Left colon (tissue), 2 donors: ENCODE measurements around the gene ACACA. TPM values are rescaled to one million over a fixed set of nuclear protein-coding genes. Genes with fewer than 3 reads are reported as not detected.
"Not testable (repeated sequence)": the region's sequence is repeated elsewhere in the genome, so short reads cannot be mapped to it uniquely, and the experiment has no call there.

ENCODE experiments used
- ATAC-seq: fragments of 200-7000 bp; cut with Tn5 transposase; one replicate; pipeline ENCODE4 v1.9.1; 2020; ENCODE audit warnings: mild to moderate bottlenecking, moderate library complexity
- DNase-seq, 2 donors: peaks; one replicate each; pipeline ENCODE4 v3.0.0-alpha.2; 2020
- intact Hi-C, 2 donors: fragments of 100-400 bp; cut with DNase I in 1 of 2; cut with micrococcal nuclease in 1 of 2; formaldehyde crosslinking; loops; one replicate each; pipeline versions ENCODE4 v1.11.2 to v1.14.0; 2022; cut with DNase I, micrococcal nuclease
- long read RNA-seq: library from polyadenylated mRNA; unstranded; transcript quantifications from one replicate; pipeline ENCODE4 v2.0.0, GENCODE V29; 2021
- total RNA-seq, 2 donors: library from RNA; stranded (reverse); fragmentation: NEBNext Ultra II Directional; extraction: Animal tissue kit (Norgen Biotek cat#: 25700); gene quantifications; one replicate each; pipeline ENCODE4 v1.2.1, GENCODE V29; 2021
- donor health status: DM: no; HTN: no; CAD: no.
- donor health status: DM: yes; HTN: yes; CAD: no.

The ACACA gene
- 10 to 100 TPM; 47.8 to 72.1 TPM for total RNA-seq
- long read RNA-seq, partial matches to known transcripts = 2 of 11 reads
- long read RNA-seq, other reads (novel, unspliced or antisense) = 9 of 11 reads

DNA sequence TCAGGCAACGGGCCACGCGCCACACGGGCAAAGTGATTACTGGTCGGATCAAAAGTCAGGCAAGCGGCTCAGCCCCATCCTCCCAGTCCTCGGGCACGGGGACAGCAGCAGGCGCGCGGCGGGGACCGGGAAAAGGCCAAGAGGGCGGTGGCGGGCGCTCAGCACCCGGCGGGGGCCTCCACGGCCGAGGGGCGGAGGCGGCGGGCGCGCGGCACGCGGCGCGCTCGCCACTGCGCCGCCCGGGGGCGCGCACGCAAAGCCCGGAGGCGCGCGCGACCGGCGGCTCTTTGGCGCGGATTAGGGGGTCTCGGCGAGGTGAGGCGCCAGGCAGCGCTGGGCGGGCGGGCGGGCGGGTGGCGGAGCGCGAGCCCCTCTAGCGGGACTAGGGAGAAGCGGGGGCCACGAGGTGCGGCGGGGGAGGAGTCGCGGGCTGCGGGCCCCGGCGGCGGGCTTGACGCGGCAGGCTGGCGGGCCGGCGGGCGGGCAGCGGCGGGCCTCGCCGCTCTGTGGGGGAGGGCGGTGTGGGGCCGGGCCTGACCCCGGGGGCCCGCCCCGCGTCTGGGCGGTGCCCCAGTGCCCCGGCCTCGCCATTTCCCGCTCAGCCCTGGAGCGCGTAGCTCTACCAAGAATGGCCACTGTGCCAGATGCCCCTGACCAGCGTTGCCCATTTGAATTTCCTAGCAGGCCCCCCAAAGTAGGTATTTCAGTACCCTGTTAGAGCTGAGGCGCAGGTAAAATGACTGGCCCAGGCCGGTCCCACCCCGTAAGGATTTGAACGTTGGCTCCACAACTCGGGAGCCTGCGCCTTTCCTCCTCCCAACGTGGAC is at the start of gene ACACA, which contains the start of gene TADA2A:
ACACA (minus strand) TSS at position 202 of the 827 bp plus-strand sequence. CDS start 537 bp downstream, outside the sequence.
TADA2A (plus strand) TSS at position 252 of the 827 bp plus-strand sequence. CDS start 4,480 bp downstream, outside the sequence.
- peak; percentile 77 to 83 for DNase-seq
- ATAC-seq = peak; percentile 89
- intact Hi-C loops = no loop called here

DNA sequence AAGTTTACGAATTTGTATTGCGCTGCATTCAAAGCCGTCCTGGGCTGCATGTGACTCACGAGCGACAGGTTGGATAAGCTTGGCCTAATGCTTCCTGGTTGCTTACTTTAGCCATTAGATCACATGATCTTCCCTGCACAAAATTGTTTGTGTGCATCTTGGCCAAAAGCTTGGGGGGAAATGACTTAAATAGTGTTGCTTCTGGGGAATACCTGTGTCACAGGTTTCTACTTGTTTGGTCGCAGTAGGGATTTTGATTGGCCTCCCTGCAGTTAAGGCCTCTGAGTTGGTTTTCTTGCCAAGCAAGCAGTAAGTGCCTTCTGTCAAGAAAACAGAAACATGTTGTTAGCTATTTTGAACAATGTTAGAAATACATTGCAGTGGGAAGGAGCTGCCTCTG is 43.5 kb upstream of the ACACA start:
- intact Hi-C loops = no loop called here
- no peak for ATAC-seq
- no peak for DNase-seq

DNA sequence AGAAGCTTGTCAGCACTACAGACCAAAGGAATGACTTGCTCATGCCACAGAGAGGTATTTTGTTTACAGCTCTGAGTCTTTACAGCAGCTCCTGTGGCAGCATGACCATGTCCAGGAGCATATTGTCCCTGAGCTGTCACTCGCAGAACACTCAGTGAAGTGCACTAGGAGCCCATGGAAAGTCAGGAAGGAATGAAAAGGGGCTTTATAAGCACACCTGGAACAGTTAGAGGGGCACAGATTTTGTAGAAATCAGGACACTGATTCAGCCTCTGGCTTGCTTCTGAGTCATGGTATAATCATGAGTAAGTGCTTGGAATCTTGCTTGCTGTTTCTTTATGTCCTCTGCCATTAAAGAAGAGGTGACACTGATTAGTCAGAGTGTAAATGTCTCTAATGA is 41.0 kb upstream of the ACACA start:
- intact Hi-C loops = no loop called here
- ATAC-seq = no peak
- DNase-seq = no peak

DNA sequence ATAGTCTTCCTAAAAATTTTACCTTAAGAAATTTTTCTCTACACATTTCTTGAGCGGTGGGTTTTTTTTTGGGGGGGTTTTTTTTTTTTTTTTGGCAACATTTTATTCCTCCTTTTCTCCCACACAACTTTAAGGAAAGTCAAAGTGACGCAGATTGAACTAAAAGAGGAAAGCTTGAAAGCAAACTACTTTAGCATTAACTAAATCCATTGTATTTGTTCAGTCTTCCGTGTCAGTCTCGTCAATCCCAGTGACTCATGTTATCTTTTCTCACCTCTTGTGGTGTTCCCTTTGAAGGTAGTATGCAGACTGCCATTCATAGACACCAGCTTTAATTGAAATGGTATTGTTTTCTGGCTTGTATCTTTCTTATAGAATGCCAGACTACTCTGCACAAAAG is 39.4 kb upstream of the ACACA start:
- ATAC-seq = no peak
- intact Hi-C loops = no loop called here
- no peak for DNase-seq

DNA sequence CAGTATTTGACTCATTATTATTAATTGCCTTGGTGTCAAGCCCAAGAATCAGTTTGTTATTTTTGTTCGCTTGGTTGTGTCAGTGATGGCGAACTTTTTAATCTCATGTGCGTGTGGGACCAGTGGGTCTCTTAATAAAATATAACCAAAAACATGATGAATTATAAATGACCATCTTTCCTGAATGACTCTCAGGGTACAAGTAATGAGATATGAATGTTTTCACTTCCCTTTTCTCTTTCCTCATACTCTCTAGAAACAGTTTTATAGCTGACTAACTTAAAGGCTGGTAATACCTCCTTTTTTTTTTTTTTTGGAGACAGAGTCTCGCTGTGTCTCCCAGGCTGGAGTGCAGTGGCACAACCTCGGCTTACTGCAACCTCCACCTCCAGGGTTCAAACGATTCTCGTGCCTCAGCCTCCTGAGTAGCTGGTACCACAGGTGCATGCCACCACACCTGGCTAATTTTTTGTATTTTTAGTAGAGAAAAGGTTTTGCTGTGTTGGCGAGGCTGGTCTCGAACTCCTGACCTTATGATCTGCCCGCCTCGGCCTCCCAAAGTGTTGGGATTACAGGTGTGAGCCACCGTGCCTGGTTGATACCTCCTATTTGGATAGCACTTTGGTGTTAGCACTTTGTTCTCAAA is 34.9 kb upstream of the ACACA start:
- ATAC-seq, intact Hi-C loops: not testable (repeated sequence)

DNA sequence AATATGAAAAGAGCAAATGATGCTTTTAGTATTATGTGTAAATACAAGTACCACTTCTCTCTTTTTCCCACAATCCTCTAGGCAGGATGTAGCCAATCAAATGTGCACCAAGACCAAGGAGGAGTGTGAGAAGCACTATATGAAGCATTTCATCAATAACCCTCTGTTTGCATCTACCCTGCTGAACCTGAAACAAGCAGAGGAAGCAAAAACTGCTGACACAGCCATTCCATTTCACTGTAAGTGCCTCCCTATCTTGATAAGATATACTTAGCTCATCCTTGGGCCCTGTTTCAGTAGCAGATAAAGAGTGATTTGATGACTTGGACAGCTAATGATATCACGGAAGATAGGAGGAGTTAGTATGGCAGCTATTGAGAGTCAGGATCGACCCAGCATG is 33.8 kb upstream of the ACACA start:
- intact Hi-C loops = no loop called here
- ATAC-seq = no peak
- no peak for DNase-seq

More for the DNA sequence above, 34.9 kb upstream of the ACACA start:
- not testable (repeated sequence) for DNase-seq

DNA sequence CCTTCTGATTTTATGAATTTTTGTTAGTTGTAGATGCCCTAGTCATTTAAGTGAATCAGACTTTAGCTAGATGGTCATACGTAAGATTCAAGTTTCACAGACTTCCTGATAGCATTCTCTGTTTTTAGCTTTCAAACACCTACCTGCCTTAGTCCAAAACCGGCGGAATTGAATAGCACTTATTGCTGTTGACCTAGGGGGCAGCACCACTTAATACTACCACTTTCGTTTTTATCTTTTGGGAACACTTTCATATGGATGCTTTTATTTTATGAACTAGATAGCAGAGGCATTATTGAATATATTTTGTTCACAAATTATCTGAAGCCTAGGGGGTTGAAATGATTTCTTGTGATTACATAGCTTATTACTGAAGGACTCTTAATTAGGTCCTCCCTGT is 31.5 kb upstream of the ACACA start:
- DNase-seq (no peak), ATAC-seq (no peak)
- intact Hi-C loops = no loop called here

DNA sequence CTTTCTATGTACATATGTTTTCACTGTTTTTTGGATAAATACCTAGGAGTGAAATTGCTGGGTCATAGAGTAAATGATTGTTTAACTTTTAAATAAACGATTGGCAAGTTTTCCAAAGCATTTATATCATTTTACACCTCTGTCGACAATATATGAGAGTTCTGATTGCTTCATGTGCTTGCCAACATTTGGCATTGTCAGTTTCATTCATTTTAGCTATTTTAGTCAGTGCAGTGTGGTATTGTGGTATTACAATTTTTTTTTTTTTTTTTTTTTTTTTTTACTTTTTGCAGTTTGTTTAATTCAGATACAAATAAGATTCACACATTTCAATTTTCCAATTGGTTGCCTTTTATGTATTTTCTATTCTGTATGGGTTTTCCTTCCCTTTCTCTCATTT is 26.0 kb upstream of the ACACA start:
- DNase-seq = no peak
- intact Hi-C loops = no loop called here

DNA sequence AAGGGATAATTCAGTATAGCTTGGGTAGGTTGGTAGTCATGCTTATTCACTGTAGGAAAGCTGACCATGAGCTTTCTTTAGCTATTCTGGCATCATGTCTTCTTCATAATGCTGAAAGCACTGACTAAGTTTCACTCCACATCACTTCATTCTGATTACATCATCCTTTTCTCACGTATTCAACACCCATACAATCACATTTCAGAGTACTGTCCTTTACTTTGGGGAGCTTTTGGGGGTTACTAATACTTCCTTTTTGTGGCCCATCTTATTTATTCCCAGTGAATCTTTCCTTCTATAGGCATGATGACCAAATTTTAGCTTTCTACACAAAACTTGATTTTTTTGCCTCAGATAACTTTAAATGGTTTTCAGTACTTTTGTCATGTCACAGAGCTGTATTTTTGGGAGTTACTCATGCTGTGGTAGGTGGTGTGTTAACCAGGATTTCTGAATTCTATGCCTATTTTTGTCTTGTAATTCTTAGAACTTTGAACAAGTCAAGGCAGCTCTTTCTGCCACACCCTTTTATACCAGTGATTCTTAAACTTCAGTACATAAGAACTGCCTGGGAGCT is 23.5 kb upstream of the ACACA start:
- DNase-seq (no peak), ATAC-seq (no peak)
- intact Hi-C loops = no loop called here

More for the DNA sequence above, 26.0 kb upstream of the ACACA start:
- no peak for ATAC-seq

DNA sequence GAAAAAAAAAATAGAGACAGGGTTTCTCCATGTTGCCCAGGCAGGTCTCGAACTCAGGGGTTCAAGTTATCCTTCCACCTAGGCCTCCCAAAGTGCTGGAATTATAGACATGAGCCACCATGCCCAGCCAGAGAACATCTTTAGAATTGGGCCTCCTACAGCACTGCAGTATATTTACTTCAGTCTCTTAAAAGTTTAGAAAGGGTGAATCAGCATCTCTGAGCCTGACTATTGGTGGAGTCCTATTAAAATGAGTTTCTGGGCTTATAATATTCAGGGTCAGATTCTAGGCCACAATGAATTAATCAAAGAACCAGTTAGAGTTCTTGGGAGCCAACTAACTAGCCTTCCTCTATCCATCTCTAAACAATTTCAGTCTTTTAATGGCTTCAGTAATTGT is 22.8 kb upstream of the ACACA start:
- intact Hi-C loops = no loop called here
- DNase-seq = no peak
- no peak for ATAC-seq

DNA sequence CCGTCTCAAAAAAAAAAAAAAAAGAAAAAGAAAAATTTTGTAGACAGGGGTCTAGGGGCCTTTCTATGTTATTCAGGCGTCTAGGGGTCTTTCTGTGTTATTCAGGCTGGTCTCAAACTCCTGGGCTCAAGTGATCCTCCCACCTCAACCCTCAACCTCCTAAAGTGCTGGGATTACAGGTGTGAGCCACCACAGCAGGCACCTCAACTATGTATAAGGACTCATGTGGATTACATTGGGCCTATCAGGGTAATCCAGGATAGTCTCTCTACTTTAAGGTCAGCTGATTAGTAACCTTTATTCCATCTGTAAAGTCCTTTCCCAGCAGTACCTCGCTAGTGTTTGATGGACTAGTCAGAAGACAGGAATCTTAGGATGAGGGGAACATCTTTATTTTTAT is 22.4 kb upstream of the ACACA start:
- intact Hi-C loops = no loop called here
- DNase-seq (no peak), ATAC-seq (no peak)

DNA sequence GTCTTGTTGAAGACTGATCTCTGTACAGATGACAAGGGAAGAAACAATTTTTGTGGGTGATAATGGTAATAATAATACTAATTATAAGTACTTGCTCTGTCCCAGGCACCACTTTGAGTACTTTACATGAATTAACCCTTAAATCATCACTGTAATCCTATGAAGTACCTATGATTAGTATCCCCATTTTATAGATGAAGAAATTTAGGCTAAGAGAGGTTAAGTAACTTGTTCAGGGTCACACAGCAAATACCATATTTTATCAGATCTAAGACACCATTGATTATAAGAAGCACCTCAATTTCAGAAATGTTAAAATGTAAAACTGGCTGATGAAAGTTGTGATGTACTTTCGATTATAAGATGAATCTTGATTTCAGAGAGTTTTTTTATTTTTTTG is 18.6 kb upstream of the ACACA start:
- no peak for DNase-seq
- intact Hi-C loops = no loop called here
- no peak for ATAC-seq

DNA sequence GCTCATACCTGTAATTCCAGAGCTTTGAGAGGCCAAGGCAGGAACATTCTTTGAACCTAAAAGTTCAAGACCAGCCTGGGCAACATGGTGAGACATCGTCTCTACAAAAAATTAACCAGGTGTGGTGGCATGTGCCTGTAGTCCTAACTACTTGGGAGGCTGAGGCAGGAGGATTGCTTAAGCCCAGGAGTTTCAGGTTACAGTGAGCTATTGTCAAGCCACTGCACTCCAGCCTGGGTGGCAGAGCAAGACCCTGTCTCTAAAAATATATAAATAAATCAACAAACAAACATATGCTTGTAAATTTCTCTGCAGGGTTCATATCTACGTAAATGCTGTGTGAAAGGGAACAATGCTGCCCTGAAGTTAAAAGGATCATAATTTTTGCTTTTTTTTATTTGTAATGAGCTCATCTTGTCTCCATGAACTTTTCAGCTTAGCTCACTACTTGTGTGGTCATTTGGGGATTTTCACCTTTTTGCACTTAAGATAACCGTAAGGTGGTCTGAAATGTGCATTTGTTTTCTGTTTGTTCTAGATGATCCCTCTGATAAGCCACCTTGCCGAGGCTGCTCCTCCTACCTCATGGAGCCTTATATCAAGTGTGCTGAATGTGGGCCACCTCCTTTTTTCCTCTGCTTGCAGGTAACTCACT is 16.5 kb upstream of the ACACA start:
- DNase-seq (no peak), ATAC-seq (no peak)
- intact Hi-C loops = no loop called here

DNA sequence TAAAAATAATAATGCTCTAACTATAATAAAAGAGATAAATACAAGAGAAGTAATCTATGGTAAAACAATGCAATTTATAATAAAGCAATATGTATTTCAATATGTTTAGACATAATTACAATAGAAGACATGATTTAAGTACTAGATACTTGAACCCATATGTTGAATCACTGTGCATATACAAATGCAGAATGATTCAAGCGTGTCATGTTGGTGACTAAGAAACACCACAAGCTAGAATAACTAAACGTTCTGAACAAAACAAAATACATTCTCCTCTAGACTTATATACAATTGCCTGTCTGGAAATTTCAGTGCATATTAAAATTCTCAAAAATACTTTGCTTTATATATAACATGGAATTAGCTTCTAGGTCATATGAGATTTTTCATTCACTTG is 11.2 kb upstream of the ACACA start:
- ATAC-seq = no peak

DNA sequence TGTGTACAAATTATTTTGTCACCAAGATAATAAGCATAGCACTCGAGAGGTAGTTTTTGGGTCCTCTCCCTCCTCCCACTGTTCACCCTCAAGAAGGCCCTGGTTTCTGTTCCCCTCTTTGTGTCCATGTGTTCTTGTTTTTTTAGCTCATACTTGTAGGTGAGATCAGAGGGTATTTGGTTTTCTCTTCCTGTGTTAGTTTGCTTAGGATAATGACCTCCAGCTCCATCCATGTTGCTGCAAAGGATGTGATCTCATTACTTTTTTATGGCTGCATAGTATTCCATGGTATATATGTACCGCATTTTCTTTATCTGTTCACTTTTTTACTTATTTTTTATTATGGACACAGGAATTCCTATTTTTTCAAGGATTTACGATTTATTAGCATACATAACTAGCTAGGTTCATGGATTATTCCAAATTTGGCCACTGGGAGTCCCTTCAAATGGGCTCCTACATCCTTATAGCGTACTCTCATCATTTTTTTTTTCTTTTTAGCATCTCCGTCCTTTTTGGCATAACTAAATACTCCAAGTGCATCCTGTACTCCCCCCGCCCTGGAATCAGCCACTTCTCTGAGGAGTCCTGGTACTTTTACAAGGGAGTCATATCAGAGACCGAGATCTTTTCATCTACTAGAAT is 7.4 kb upstream of the ACACA start:
- no peak for ATAC-seq
- intact Hi-C loops = no loop called here
- DNase-seq = no peak

More for the DNA sequence above, 11.2 kb upstream of the ACACA start:
- intact Hi-C loops = no loop called here
- DNase-seq = no peak

DNA sequence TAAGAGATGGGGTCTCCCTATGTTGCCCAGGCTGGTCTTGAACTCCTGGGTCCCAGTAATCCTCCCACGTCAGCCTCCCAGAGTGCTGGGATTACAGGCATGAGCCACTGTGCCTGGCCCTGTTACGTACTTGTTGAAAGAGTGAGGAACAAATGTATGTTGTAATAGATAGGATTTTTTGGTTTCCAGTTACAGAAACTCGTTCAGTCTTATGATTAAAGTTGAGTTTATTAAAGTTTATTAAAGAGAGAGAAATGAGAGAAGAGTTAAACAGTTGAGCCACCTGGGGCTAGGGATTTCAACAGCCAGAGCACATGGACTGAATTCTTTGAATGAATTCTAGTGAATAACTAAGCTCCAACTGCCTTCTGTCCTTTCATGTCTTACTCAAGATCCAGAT is 3.7 kb upstream of the ACACA start:
- ATAC-seq = no peak
- intact Hi-C loops = no loop called here

DNA sequence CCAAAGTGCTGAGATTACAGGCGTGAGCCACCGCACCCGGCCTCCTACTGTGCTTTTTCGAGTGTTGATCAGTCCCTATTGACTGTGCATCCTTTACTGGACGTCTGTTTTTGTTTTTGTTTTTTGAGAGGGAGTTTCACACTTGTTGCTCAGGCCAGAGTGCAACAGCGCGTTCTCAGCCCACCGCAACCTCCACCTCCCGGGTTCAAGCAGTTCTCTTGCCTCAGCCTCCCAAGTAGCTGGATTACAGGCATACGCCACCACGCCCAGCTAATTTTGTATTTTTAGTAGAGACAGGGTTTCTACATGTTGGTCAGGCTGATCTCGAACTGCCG is 1.5 kb upstream of the ACACA start:
- ATAC-seq, intact Hi-C loops: not testable (repeated sequence)
- peak in 1 of 2 donors; percentile 15 for DNase-seq

More for the DNA sequence above, 3.7 kb upstream of the ACACA start:
- DNase-seq = no peak

DNA sequence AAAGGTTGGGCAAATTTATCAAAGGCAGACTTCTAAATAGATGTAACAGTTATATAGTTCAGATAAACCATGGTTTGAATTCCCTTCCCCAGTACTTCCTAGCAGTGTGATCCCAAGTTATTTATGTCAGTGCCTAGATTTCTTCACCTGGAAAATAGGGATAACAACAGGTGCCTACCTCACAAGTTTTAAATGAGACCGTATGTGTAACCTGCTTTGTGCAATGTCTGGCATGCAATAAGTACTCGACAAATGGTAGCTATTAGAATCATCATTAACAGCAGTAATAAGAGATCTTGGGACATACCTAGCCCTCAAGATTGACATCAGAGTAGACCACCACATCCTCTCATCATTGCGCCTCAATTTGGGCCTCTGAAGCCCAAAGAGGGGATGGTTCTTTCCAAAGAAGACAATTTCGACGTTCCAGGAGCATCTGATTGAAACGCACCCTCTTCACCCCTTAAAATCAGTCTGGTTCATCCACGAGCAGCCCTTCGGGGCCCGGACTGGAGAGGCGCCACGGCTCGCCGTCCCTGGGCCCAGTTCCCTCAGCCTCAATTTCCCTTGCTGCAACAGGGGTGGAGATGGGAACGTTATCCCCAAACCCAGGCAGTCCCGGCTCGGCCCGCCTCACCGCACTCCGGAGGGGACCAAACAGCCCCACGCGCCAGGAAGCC is 541 bp downstream of the ACACA start:
- ATAC-seq (no peak), DNase-seq (no peak)
- intact Hi-C loops = no loop called here
